H1 (cell line): ENCODE data around the gene CUL4A.

Source experiments
- ASH2L ChIP-seq: fragments of 200-600, 300-600 bp; sonication (generic); IDR thresholded peaks from one replicate; pipeline ENCODE4 v1.7.1; 2017; ENCODE audit warnings: low read length
- CREB1 ChIP-seq: IDR thresholded peaks from 2 replicates; pipeline ENCODE4 v1.6.1; 2012; ENCODE audit warnings: inconsistent platforms
- CTCF ChIP-seq, 3 experiments: IDR thresholded peaks; 1 replicate in 2 of 3; 2 replicates in 1 of 3; pipeline versions ENCODE4 v1.5.1 to v1.6.1; 2011; ENCODE audit warnings: low read length in 3 of 3, mild to moderate bottlenecking in 3 of 3, inconsistent platforms in 2 of 3, low read depth in 1 of 3, moderate library complexity in 1 of 3; ENCODE audit not compliant: insufficient read depth in 1 of 3; ENCODE audit errors: control extremely low read depth in 1 of 3
- PHF8 ChIP-seq: fragments of 200-600 bp; sonication (generic); conservative IDR thresholded peaks from 2 replicates; pipeline ENCODE4 v1.7.1; 2012; ENCODE audit warnings: low read depth, mild to moderate bottlenecking, inconsistent platforms, low read length, moderate library complexity
- SP2 ChIP-seq: IDR thresholded peaks from 2 replicates; pipeline ENCODE4 v1.6.1; 2012; ENCODE audit warnings: mild to moderate bottlenecking, low read length, inconsistent platforms
- SUZ12 ChIP-seq: fragments of 200-600 bp; sonication (generic); IDR thresholded peaks from 2 replicates; pipeline ENCODE4 v1.6.1; 2012; ENCODE audit warnings: mild to moderate bottlenecking, inconsistent platforms, low read length, moderate library complexity, mixed read lengths

GRCh38 chr13:113296823-113297369 is 87.5 kb downstream of the CUL4A start, which contains the start of gene LAMP1:
- TF ChIP-seq CREB1 = peak; percentile 86
- TF ChIP-seq ASH2L = no peak
- TF ChIP-seq PHF8 = 0 out of 2 replicates have a peak, but pooled peaks have one; percentile 63
- no peak for TF ChIP-seq SUZ12
- no peak for TF ChIP-seq CTCF (IDR thresholded peaks at IDR 0.05; ENCODE audit: control extremely low read depth in 1 of 3, insufficient read depth in 1 of 3, low read depth in 1 of 3, low read length in 3 of 3)
- no peak for TF ChIP-seq SP2
